ENCODE results near the gene PTMA.

The PTMA gene

DNA sequence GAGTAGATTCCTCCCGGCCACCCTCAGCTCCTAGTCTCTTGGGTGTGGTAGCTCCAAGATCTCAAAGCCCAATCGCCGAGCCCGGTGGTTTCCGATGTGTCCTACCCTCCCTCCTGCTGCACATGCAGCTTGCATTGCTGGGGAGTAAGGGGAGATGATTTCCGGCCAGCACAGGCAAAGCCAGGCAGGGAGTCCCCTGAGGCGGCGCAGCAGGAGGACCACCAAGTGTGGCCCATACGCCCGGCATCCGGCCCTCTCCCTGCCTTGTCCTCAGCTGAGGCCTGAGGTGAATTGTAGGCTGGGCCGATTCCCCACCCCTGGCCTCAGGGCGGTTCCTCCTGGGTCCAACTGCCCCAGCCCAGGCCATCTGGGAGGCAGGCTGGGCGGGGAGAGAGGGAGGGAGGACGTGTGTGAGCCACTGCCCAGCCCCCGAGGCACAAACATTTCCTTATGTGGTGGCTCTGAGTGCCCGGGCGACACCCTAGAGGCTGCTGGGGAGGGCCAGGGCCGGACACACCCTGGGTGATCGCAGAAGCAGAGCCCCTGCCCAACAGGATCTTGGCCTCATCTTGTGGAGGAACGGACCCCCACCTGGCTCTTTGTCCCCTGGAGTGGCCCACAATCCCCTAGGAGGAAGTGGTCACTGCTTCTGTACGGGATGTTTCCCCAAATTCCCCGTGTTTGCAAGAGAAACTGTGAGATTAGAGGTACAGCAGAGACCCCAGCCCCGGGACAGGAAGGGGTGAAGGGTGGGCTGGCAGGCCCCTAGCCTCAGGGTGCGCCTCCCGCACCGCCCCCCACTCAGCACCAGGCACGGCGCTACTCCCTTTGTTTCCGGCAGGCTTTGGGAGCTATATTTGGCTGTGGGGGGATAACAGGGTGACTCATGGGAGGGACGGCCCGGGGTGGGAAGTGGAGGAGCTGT, 41.9 kb upstream of the PTMA start:
- Histone ChIP-seq H3K27me3 (ENCODE audit: control insufficient read depth, insufficient read depth, low read length) (no peaks in the 10 kb centered on the region), H3K36me3 (ENCODE audit: insufficient read depth, low read length) (no peaks in the 10 kb centered on the region), H3K4me3 (ENCODE audit: low read length) (peak overlapping the region; percentile 75), H3K4me1 (ENCODE audit: control insufficient read depth, insufficient read depth, low read length) (peaks cover 37% of the 10 kb centered on the region), H3K9me3 (replicated peaks; ENCODE audit: low read length) (no peaks in the 10 kb centered on the region), H3K4me2 (ENCODE audit: low read length) (peak overlapping the region; percentile 98), H3K9ac (ENCODE audit: low read depth, low read length) (peak overlapping the region; percentile 99)

DNA sequence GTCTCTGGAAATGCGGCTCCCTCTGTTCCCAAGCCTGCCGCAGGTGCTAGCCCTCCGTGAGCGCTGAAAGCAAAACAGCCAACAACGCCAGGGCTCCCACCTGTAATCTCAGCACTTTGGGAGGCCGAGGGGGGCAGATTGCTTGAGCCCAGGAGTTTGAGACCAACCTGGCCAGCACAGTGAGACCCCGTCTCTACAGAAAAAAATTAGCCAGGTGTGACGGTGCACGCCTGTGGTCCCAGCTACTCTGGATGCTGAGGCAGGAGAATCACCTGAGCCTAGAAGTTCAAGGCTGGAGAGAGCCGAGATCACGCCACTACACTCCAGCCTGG, 41.3 kb upstream of the PTMA start:
- Histone ChIP-seq H3K9ac (ENCODE audit: low read depth, low read length) (peak overlapping the region; percentile 99), H3K4me2 (ENCODE audit: low read length) (peak overlapping the region; percentile 98), H3K36me3 (ENCODE audit: insufficient read depth, low read length) (no peaks in the 10 kb centered on the region), H3K27me3 (ENCODE audit: control insufficient read depth, insufficient read depth, low read length) (no peaks in the 10 kb centered on the region), H3K4me1 (ENCODE audit: control insufficient read depth, insufficient read depth, low read length) (peaks cover 33% of the 10 kb centered on the region), H3K9me3 (replicated peaks; ENCODE audit: low read length) (no peaks in the 10 kb centered on the region), H3K4me3 (ENCODE audit: low read length) (peak overlapping the region; percentile 75)

DNA sequence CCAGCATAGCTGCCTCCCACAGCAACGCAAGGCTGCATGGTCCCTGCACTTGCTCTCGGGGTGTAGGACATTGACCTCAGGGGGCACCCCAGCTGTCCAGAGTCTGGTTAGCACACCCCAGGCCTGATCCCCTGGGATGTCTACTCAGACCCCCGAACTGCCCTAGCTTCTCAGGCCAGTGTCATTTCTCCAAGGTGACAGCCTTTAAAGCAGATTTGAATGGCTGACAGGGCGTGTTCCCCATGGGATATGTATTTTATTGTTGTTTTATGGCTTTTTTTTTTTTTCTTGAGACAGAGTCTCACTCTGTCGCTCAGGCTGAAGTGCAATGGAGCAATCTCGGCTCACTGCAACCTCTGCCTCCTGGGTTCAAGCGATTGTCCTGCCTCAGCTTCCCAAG, 40.8 kb upstream of the PTMA start:
- Histone ChIP-seq H3K27me3 (ENCODE audit: control insufficient read depth, insufficient read depth, low read length) (no peaks in the 10 kb centered on the region), H3K4me1 (ENCODE audit: control insufficient read depth, insufficient read depth, low read length) (peaks cover 34% of the 10 kb centered on the region), H3K4me3 (ENCODE audit: low read length) (no peak overlapping the region), H3K4me2 (ENCODE audit: low read length) (peak overlapping the region; percentile 98), H3K9me3 (replicated peaks; ENCODE audit: low read length) (no peaks in the 10 kb centered on the region), H3K9ac (ENCODE audit: low read depth, low read length) (peak overlapping the region; percentile 99), H3K36me3 (ENCODE audit: insufficient read depth, low read length) (no peaks in the 10 kb centered on the region)

DNA sequence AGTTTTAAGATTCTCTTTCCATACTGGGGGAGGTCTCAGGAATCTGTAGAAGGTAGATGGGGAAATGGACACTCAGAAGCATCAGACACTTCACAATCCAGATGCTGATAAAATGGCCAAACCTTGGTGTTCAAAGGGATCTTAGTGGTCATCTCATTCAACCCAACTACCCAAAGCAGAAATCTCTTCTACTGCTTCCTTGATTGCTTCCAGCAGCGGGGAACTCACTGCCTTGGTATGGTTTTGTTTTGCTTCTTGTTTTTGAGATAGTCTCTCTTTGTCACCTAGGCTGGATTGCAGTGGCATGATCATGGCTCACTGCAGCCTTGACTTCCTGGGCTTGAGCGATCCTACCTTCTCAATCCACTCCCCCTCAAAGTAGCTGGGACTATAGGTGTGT, 39.3 kb upstream of the PTMA start:
- no peaks in the 10 kb centered on the region for H3K27me3 ChIP-seq (ENCODE audit: control insufficient read depth, insufficient read depth, low read length)
- H3K4me2 ChIP-seq (ENCODE audit: low read length) = no peak overlapping the region
- peaks cover 46% of the 10 kb centered on the region for H3K4me1 ChIP-seq (ENCODE audit: control insufficient read depth, insufficient read depth, low read length)
- H3K4me3 ChIP-seq (ENCODE audit: low read length) = no peak overlapping the region
- no peaks in the 10 kb centered on the region for H3K36me3 ChIP-seq (ENCODE audit: insufficient read depth, low read length)
- H3K9ac ChIP-seq (ENCODE audit: low read depth, low read length) = no peak overlapping the region
- H3K9me3 ChIP-seq (replicated peaks; ENCODE audit: low read length) = no peaks in the 10 kb centered on the region

DNA sequence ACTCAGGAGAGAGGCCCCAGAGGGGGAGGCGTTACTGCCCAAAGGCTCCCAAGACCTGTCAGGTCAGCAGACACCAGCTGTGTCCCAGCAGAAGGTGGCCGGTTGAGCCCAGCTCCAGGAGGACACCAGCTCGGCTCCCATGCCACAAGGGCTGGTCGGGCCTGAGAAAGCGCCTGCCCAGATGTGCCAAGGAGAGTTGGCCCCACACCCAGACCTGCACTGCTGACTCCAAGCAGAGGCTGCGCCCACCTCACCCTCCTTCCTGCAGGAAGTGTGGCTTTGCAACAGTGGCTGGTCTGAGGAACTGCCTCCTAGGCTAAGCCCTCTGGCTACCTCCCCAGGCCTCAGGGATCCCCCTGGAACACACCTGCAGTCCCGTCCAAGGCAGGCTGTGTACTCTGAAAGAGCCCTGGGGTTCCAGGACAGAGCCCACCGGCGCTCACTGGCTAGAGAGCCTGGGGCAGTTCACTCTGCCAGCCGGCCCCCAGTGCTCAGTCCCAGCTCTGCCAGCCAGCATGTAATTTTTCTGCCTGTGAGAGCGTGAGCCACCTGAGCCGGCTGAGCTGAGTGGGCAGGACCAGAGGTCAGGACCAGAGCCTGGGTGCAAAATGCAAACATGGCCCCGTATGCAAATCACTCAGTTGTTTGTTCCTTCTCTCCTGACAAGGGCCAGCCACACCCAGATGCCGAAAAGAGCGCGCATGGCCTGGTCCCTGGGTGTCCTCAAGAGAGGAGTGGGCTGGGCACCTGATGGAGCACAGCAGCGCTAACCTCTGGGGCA, 36.9 kb upstream of the PTMA start:
- no peak overlapping the region for H3K4me3 ChIP-seq (ENCODE audit: low read length)
- no peak overlapping the region for H3K4me2 ChIP-seq (ENCODE audit: low read length)
- H3K9me3 ChIP-seq (replicated peaks; ENCODE audit: low read length) = no peaks in the 10 kb centered on the region
- no peaks in the 10 kb centered on the region for H3K27me3 ChIP-seq (ENCODE audit: control insufficient read depth, insufficient read depth, low read length)
- no peak overlapping the region for H3K9ac ChIP-seq (ENCODE audit: low read depth, low read length)
- no peaks in the 10 kb centered on the region for H3K36me3 ChIP-seq (ENCODE audit: insufficient read depth, low read length)
- peaks cover 48% of the 10 kb centered on the region for H3K4me1 ChIP-seq (ENCODE audit: control insufficient read depth, insufficient read depth, low read length)

DNA sequence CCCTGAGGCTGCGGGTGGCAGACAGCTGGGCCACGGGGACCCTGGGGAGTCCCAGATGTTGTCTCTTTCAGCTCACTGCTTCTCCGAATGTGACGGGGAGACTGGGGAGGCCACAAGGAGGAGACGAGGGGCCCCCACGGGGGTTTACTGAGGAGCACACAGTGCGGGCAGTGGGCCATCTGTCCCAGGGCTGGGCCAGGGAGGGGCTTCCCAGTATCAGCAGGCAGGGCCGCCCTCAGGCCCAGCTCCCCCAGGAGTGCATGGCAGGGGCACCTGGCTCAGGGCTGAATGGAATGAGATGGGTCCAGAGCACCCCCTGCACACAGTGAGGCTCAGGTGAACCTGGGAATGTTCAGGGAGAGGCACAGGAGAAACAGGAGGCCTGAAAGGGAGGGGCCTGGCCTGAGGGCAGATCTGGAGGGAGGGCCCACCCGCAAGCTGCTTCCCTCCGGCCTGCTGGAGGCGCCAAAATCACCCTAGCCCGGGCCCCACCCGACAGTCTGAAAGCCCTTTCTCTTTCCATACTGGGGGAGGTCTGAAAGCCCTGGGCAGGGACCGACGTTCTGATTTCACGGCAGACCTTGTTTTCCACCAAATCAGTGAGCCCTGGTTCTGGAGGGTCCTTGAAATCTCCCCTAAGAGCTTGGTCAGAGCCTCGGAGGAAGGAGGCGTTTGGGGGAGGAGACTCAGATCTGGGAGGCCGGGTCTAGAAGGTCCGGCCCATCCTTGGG, 35.5 kb upstream of the PTMA start:
- no peaks in the 10 kb centered on the region for H3K9me3 ChIP-seq (replicated peaks; ENCODE audit: low read length)
- peak overlapping the region; percentile 81 for H3K9ac ChIP-seq (ENCODE audit: low read depth, low read length)
- peak overlapping the region; percentile 57 for H3K4me3 ChIP-seq (ENCODE audit: low read length)
- no peaks in the 10 kb centered on the region for H3K27me3 ChIP-seq (ENCODE audit: control insufficient read depth, insufficient read depth, low read length)
- H3K36me3 ChIP-seq (ENCODE audit: insufficient read depth, low read length) = no peaks in the 10 kb centered on the region
- H3K4me2 ChIP-seq (ENCODE audit: low read length) = peak overlapping the region; percentile 81
- peaks cover 37% of the 10 kb centered on the region for H3K4me1 ChIP-seq (ENCODE audit: control insufficient read depth, insufficient read depth, low read length)

DNA sequence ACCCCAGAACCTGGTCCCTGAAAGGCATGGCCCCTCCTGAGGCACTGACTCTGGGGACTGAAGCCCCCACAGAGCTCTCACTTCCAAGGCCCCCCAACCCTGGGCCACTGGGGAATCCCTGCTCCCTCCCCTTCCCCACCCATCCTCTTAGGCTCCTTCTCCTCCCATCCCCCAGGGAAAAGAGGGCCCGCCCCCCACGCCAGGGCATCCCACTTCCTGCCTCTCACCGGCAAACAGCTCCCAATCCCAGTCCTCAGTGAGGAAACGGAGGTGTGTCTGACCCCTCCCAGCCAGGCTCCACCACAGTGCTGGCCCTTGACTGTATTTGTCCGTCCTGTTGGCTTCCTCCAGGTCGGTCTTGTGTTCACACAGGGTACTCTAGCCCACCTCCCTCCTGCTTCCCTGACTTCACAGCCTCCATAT, 35.0 kb upstream of the PTMA start:
- peak overlapping the region; percentile 81 for H3K9ac ChIP-seq (ENCODE audit: low read depth, low read length)
- peaks cover 37% of the 10 kb centered on the region for H3K4me1 ChIP-seq (ENCODE audit: control insufficient read depth, insufficient read depth, low read length)
- H3K9me3 ChIP-seq (replicated peaks; ENCODE audit: low read length) = no peaks in the 10 kb centered on the region
- H3K4me2 ChIP-seq (ENCODE audit: low read length) = peak overlapping the region; percentile 81
- H3K27me3 ChIP-seq (ENCODE audit: control insufficient read depth, insufficient read depth, low read length) = no peaks in the 10 kb centered on the region
- H3K36me3 ChIP-seq (ENCODE audit: insufficient read depth, low read length) = no peaks in the 10 kb centered on the region
- H3K4me3 ChIP-seq (ENCODE audit: low read length) = peak overlapping the region; percentile 57

DNA sequence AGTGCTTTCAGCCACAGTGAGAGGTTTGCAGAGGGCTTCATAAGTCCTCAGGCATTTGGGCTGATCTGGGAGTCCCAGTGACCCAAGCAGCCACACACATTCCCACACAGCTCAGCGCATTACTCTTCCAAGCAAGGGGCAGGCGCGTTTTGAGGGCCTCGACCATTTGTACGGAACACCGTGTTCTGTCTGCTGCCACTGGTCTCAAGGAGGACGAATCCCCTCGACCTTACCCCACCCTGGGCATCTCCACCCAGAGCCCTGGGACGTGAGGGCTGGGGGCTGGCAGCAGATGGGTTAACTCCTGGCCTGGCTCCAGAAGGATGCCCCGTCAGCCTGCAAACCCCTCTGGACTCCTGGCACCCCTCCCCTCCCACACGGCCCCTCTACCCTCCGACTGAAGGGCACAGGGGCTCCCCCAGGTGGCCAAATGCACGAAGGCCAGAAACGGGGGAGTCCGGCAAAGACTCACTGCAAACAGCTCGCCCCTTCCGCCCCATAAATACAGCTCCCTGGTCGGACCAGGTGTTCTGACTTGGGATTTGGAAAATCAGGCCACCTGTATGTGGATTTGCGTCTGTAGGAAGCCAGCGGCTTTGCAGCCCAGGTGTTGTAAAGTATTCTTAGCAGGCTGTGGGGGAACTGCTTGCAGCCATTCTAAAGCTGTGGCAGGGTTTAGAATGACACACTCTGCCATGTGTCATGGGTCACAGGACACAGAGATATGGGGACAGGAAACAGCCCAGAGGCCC, 33.6 kb upstream of the PTMA start:
- Histone ChIP-seq H3K4me1 (ENCODE audit: control insufficient read depth, insufficient read depth, low read length) (peaks cover 37% of the 10 kb centered on the region), H3K9ac (ENCODE audit: low read depth, low read length) (peak overlapping the region; percentile 81), H3K36me3 (ENCODE audit: insufficient read depth, low read length) (no peaks in the 10 kb centered on the region), H3K27me3 (ENCODE audit: control insufficient read depth, insufficient read depth, low read length) (no peaks in the 10 kb centered on the region), H3K4me2 (ENCODE audit: low read length) (peak overlapping the region; percentile 81), H3K9me3 (replicated peaks; ENCODE audit: low read length) (no peaks in the 10 kb centered on the region), H3K4me3 (ENCODE audit: low read length) (peak overlapping the region; percentile 1)

DNA sequence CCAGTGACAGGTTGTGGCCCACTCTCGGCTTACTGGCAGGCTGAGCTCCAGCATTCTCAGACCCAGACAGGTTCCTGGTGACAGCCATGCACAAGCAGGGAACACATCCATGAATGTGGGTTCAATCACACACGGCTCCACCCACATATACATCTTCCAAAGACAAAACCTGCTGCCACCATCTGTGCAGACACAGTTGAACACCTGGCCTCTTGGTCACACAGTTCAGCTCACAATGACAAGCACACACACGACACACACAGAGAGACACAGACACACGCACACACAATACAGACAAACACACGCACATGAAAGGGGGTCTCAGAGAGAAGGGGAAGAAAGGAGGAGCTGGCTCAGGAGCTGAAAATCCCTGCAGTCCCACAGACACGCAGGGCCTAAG, 32.1 kb upstream of the PTMA start:
- no peaks in the 10 kb centered on the region for H3K27me3 ChIP-seq (ENCODE audit: control insufficient read depth, insufficient read depth, low read length)
- no peaks in the 10 kb centered on the region for H3K9me3 ChIP-seq (replicated peaks; ENCODE audit: low read length)
- no peak overlapping the region for H3K4me3 ChIP-seq (ENCODE audit: low read length)
- no peak overlapping the region for H3K4me2 ChIP-seq (ENCODE audit: low read length)
- H3K36me3 ChIP-seq (ENCODE audit: insufficient read depth, low read length) = no peaks in the 10 kb centered on the region
- no peak overlapping the region for H3K9ac ChIP-seq (ENCODE audit: low read depth, low read length)
- H3K4me1 ChIP-seq (ENCODE audit: control insufficient read depth, insufficient read depth, low read length) = peaks cover 40% of the 10 kb centered on the region

DNA sequence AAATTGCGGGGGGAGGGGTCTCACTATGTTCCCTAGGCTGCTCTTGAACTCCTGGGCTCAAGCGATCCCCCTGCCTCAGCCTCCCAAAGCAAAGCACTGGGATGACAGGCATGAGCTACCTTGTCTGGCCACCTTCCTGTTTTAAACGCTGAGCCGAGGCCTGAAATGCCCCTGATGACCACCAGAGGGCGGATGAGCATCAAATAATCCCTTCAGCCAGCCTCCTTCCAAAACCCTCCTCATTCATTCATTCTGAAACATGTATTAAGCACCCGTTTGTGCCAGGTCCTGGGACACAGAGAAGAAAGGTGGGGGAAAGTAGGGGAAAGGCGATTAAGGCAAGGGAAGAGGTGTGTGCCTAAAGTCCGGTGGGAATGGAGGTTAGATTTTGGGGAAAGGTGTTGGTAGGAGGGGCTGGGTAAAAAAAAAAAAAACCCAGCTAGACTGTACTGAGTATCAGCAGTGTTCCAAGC, 30.7 kb upstream of the PTMA start:
- Histone ChIP-seq H3K4me3 (ENCODE audit: low read length) (no peak overlapping the region), H3K4me2 (ENCODE audit: low read length) (no peak overlapping the region), H3K9ac (ENCODE audit: low read depth, low read length) (no peak overlapping the region), H3K36me3 (ENCODE audit: insufficient read depth, low read length) (no peaks in the 10 kb centered on the region), H3K9me3 (replicated peaks; ENCODE audit: low read length) (no peaks in the 10 kb centered on the region), H3K4me1 (ENCODE audit: control insufficient read depth, insufficient read depth, low read length) (peaks cover 39% of the 10 kb centered on the region), H3K27me3 (ENCODE audit: control insufficient read depth, insufficient read depth, low read length) (no peaks in the 10 kb centered on the region)

DNA sequence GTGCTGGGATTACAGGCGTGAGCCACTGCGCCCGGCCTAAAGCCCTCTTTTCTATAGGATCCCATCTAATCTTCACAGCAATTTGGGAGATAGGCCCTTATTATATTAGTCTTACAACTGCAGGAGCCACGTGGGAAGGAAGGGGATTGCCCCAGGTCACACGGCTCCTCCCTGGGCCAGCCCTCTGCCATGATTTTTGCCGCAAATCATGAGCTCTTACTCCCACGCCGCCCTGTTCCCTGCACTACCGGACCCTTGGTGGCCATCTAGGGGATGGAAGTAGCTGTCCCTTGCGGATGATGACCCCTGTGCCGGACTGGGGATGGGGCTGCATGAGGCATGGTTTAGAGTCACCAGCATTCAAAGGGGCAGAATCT, 28.4 kb upstream of the PTMA start:
- H3K4me2 ChIP-seq (ENCODE audit: low read length) = no peak overlapping the region
- peaks cover 17% of the 10 kb centered on the region for H3K4me1 ChIP-seq (ENCODE audit: control insufficient read depth, insufficient read depth, low read length)
- H3K4me3 ChIP-seq (ENCODE audit: low read length) = no peak overlapping the region
- H3K9me3 ChIP-seq (replicated peaks; ENCODE audit: low read length) = no peaks in the 10 kb centered on the region
- H3K9ac ChIP-seq (ENCODE audit: low read depth, low read length) = no peak overlapping the region
- no peaks in the 10 kb centered on the region for H3K27me3 ChIP-seq (ENCODE audit: control insufficient read depth, insufficient read depth, low read length)
- no peaks in the 10 kb centered on the region for H3K36me3 ChIP-seq (ENCODE audit: insufficient read depth, low read length)
